T-helper 2 cell treated with Interferon-gamma antibody and Interleukin-4, amounts not matched to agents 100 ng/mL and 5 ng/mL, for 36 hours (primary cell): ENCODE results near the gene SFXN1. TPM values are rescaled to one million over a fixed set of nuclear protein-coding genes. Genes with fewer than 3 reads are reported as not detected.
"Not testable (repeated sequence)": the region's sequence is repeated elsewhere in the genome, so short reads cannot be mapped to it uniquely, and the experiment has no call there.

Source experiments
- intact Hi-C: fragments of 100-400 bp; cut with micrococcal nuclease; formaldehyde crosslinking; loops from one replicate; pipeline ENCODE4 v1.15.1; 2023
- total RNA-seq: library from RNA; stranded (reverse); gene quantifications from 2 replicates; pipeline ENCODE4 v1.2.3, GENCODE V29; 2022

SFXN1 gene, protein sequence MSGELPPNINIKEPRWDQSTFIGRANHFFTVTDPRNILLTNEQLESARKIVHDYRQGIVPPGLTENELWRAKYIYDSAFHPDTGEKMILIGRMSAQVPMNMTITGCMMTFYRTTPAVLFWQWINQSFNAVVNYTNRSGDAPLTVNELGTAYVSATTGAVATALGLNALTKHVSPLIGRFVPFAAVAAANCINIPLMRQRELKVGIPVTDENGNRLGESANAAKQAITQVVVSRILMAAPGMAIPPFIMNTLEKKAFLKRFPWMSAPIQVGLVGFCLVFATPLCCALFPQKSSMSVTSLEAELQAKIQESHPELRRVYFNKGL
- 184 and 191 TPM in 2 replicates for total RNA-seq

DNA sequence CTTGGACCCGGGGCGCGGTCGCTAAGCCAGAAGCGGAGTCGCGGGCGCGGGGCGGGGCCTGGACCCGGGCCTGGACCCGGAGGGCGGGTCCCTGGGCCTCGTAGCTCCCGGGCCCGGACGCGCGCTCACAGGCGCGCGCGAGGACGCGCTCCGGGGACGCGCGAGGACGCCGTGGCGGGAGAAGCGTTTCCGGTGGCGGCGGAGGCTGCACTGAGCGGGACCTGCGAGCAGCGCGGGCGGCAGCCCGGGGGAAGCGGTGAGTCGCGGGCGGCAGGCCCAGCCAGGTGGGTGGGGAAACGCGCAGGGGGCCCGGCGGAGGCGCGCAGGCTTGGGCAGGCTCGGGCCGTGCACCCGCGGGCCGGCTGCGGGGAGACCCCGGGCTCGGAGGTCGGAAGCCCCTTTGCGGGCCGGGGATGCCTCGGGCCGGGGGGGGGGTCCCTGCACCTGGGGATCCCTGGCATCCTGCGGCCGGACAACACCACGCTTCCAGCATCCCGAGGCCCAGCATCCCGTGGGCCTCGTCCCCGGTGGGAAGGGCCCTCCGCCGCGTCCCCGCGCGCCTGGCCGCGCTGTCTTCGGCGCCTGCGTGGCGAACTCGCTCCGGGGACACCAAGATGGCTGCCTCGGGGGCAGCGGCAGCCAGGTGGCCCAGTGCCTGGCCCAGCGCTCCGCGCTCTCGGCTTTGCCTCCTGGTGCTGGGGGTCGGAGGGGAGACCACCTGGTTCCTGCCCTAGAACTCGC lies at the start of gene SFXN1:
Gene SFXN1, plus strand, starts transcription at position 177 of the 741 bp plus-strand sequence. CDS start 13,544 bp downstream, outside the sequence.
- intact Hi-C loops = loop anchor here (1.0 to 2.0 kb wide), 3 partner anchors 14 to 174 kb away; no protein-coding TSS in a partner anchor

DNA sequence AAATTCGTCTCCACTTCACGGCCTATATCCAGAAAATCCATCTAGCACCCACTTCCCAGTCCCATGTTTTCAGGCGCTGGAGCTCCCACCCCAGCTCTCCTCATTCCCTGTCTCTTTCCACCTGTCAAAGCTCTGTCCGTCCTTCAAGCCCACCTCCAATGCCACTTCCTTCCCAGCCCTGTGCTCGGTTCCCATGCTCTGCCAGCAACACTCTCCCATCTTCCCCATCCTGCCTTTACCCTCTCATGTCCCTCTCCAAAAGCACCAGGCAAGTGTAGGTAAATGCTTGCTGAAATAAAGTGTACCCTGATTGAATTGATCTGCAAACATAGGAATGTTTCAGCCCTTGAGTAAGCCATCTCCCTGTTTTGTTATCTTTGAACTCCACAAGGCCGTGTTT lies 43.6 kb upstream of the SFXN1 start:
- intact Hi-C loops = no loop called here

GRCh38 chr5:175436359-175436758 lies 42.0 kb upstream of the SFXN1 start:
- intact Hi-C loops = no loop called here

DNA sequence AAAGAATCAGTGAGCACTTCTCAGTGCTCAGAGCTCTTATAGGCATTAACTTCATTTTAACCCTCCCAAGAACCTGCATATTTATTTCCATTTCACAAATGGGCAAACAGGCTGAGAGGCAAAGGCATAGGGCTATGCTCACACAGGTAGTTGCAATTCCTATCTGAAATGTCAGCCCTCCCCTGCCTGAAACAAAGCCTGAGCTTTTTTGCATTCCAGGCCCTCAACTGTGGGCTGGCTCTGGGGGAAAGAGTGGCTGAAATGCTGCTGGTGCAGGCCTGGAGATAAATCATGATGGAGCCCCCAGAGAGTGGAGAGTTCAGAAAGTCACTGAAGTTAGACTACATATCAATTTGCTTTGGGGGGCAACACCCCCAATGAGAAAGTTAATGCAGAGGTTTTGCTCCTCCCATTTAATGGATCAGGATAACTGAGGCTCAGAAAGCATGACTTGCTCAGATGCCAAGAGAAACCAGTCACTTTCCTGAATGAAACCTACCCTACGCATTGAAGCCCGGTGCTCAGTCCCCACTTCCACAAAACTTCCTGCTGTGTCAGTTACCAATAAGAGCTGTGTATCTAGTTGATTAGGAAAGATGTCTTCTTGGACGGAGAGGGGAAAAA lies 40.0 kb upstream of the SFXN1 start:
- intact Hi-C loops = no loop called here

DNA sequence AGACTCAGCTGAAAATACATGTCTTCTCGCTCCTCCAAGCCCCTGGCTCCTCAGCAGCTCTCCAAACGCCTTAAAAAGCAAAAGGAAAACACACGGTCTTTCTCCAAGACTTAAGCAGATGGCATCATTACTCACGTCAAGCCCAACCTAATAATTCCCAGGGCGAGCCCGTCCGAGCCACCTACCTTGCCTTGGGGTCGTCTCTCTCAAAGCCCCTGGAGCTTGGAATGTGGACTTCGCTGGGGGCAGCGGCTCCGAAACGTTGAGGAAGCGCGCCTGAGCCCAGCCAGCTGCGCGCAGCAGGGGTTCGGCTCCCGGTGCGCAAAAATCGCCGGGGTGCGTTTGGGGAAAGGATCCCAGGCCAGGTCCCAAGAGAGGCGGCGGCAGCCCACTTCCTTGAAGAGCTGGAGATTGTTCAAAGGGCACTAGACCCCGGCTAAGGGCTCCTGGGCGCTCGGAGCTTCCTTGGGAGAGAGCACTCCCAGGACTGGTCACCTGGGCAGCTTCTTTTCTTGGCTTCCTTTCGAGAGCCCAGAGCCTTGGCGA lies 34.8 kb upstream of the SFXN1 start:
- intact Hi-C loops = loop anchor here (1.0 kb wide), 1 partner anchor 492 kb away; no protein-coding TSS in a partner anchor

DNA sequence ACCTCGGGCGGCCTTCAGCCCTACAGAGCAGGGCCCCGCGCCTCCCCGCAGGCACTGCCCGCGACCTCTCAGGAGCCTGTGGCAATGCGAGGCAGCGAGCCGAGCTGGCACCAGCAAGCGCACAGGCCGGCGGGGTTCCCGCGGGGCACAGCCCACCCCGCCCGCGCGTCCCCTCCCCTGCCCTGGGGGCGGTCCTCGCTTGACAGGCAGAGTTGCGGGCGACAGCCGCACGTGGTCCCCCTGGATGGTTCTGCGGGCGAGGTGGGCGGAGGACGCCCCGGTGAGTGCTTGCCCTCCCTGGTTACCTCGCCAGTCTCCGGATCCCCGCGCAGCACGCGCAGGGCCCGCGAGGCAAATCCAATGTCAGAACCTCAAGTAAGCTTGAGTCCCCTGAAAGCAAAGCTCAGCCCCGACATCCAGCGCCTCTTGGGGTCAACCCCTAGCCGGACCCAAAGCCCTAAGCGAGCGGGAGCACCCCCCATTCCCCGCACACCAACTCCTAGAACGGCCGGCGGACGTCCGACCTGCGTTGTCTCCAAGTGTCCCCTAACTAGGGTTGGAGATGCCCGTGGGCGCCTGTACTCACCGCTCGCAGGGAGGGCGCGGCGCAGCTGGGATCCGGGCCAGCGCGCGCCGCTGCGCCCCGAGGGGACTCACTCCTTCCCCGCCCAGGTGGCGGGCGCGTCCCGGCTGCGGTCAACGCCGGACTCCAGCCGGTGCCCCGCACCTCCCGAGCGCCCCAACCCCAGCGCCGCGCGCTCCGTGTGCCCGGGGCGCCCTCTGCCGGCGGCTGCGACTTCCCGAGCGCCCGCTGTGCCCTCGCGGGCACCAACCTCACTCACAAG lies 34.1 kb upstream of the SFXN1 start, which contains the start of gene DRD1:
Gene DRD1, minus strand, starts transcription at position 123 of the 845 bp plus-strand sequence. CDS start 1,083 bp downstream, outside the sequence.
- intact Hi-C loops = loop anchor here (1.0 kb wide), 1 partner anchor 493 kb away; no protein-coding TSS in a partner anchor

DNA sequence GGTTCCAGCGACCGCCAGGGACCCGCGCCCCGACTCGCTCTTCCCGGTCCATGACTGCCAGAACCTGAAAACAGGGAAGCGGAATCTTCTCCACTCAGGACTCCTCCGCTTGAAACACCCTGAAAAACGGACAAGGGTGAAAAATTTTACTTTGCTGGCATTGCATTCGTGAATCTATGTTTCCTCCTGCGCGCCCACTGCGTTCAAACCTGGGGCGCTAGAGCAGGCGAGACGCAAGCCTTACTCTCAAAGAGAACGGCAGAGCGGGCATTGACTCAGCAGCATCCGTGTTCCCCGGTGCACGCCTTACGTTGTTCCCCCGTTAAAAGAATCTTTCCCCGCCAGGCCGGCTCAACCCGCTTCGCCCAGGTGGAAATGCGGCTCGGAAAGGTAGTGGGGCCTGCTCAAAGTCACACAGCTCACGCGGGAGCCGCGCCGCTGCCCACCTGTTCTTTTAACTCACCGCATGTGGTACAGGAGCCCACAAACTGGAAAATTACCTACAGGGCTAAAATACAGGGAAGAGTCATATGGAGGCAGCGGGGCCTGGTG lies 33.4 kb upstream of the SFXN1 start:
- intact Hi-C loops = loop anchor here (1.0 kb wide), 1 partner anchor 494 kb away; no protein-coding TSS in a partner anchor

GRCh38 chr5:175446378-175446777 lies 32.0 kb upstream of the SFXN1 start:
- intact Hi-C loops = not testable (repeated sequence)

DNA sequence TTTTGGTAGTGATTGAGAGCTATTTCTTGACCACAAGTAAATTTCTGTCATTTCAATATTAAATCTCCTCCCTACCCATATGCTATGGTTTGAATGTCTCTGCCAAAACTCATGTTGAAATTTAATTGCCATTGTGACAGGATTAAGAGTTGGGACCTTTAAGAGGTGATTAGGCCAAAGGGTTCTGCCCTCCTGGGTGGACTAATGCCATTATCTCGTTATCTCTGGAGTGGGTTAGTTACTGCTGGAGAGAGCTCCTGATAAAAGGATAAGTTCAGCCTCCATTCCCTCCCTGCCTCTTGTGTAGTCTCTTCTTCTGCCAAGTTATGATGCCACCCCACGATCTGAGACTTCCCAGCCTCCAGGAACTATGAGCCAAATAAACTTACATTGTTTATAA lies 30.8 kb upstream of the SFXN1 start:
- intact Hi-C loops = no loop called here

DNA sequence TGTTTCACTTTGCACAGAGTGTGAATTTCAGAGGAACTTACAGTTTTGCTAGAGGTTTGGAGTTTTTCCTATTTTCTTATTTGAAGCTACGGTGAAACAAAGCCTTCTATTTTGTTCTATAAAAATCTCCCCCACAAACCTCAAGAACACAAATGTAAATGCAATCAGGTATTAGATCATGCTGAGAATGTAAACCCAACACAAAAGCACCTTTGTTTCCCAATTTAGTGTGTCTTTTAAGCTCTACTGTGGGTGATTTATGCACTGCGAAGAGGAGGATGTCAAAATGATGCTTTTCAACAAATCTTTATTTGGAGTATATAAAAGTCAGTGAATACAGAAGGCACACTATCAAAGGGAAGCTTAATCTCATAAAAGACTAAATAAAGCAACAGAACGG lies 30.1 kb upstream of the SFXN1 start:
- intact Hi-C loops = no loop called here

DNA sequence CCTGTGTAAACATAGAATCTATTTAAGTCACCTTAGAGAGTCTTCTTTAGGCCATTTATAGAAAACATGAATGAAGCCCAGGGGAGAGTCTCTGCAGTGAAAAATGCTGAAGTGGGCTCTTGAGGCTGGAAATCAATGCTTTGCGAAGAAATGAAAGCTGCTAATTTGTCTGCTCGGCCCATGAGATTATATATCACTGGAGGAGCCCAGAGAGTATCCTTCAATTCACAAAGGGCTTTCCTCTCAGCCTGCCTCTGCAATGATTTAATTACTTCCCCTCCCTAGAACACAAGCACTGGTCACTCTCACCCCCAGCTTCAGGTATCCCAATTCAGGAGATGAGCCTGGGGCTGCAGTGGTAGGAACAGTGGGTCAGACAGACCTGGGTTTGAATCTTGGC lies 26.2 kb upstream of the SFXN1 start:
- intact Hi-C loops = no loop called here

GRCh38 chr5:175454338-175454737 lies 24.0 kb upstream of the SFXN1 start:
- intact Hi-C loops = not testable (repeated sequence)

DNA sequence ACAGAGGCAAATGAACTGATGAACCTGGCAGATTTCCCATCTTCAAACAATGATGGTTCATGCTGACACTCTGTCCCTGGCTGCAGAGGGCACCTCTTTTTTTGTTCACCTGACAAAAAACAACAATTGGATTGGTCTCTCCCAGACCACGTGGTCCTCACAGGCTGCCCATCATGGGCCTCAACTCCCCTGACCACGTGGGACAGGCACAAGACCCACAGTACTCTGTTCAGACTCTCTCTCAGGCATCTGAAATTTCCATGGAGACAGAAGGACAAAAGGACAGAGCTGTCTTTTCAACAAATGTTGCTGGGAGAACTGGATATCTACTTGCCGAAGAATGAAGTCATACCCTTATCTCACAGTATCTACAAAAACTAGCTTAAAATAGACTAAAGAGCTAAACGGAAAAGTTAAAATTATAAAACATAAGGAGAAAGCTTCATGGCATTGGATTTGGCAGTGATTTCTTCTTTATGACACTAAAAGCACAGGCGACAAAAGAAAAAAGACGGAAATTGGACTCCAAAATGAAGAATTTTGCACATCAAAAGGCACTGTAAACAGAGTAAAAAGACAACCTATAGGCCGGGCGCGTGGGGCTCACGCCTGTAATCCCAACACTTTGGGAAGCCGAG lies 22.1 kb upstream of the SFXN1 start:
- intact Hi-C loops = no loop called here

DNA sequence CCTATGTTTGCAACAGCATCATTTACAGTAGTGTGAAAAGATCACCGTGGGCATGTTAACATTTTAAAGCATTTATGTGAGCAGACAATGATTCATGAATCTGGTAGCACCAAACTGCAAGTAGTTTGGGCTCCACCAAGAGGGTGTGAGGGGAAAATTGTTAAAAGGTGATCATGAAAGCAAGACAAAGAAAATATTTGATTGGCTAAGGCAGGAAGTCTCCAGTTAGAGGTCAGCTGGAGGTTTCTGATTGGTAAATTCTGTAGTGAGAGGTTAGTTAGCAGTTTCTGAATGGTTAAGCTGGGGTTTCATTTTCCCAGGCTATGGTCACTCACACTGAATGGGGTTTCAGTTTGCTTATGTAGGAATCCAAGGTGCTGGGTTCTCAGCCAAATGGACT lies 20.9 kb upstream of the SFXN1 start:
- intact Hi-C loops = no loop called here

GRCh38 chr5:175460126-175460525 lies 18.2 kb upstream of the SFXN1 start:
- intact Hi-C loops = no loop called here

GRCh38 chr5:175460552-175460951 lies 17.8 kb upstream of the SFXN1 start:
- intact Hi-C loops = no loop called here

- intact Hi-C loops = no loop called here
Measured at GRCh38 chr5:175461370-175461769, 17.0 kb upstream of the SFXN1 start.

- intact Hi-C loops = loop anchor here (1.0 kb wide), 2 partner anchors 15 to 512 kb away; partner anchors contain the start of gene SFXN1
Measured at GRCh38 chr5:175463641-175464040, 14.7 kb upstream of the SFXN1 start.

GRCh38 chr5:175464074-175464941 lies 14.1 kb upstream of the SFXN1 start:
- intact Hi-C loops = loop anchor here (1.0 kb wide), 2 partner anchors 14 to 513 kb away; partner anchors contain the start of gene SFXN1
